Medulla oblongata (tissue), 1 donor: ENCODE measurements around the gene DPM2.

Experiments used
- DNase-seq: peaks from one replicate; pipeline ENCODE4 v3.0.0-alpha.2; 2015; ENCODE audit errors: extremely low spot score

The DPM2 gene

GRCh38 chr9:127973169-127974000 is 35.7 kb upstream of the DPM2 start:
- peak; percentile 19 for DNase-seq

- DNase-seq: peak; percentile 72
These were observed 34.7 kb upstream of the DPM2 start for GRCh38 chr9:127972236-127972871.

- peak; percentile 92 for DNase-seq
These were observed 33.9 kb upstream of the DPM2 start for GRCh38 chr9:127971357-127972235.

- no peak for DNase-seq
These were observed 33.0 kb upstream of the DPM2 start for GRCh38 chr9:127970401-127971313.

- peak; percentile 79 for DNase-seq
These were observed 31.2 kb upstream of the DPM2 start for GRCh38 chr9:127968700-127969383.

GRCh38 chr9:127968042-127968441 is 30.4 kb upstream of the DPM2 start:
- DNase-seq: peak; percentile 5

- DNase-seq: peak; percentile 25
These were observed 29.6 kb upstream of the DPM2 start for GRCh38 chr9:127967151-127967809.

- peak; percentile 23 for DNase-seq
These were observed 28.9 kb upstream of the DPM2 start for GRCh38 chr9:127966416-127967150.

- DNase-seq: no peak
These were observed 28.3 kb upstream of the DPM2 start for GRCh38 chr9:127965953-127966352.

- DNase-seq: no peak
These were observed 25.9 kb upstream of the DPM2 start for GRCh38 chr9:127963359-127964064.

- DNase-seq: peak; percentile 70
These were observed 25.3 kb upstream of the DPM2 start for GRCh38 chr9:127963041-127963358.

GRCh38 chr9:127962278-127962677 is 24.6 kb upstream of the DPM2 start:
- no peak for DNase-seq

- DNase-seq: no peak
These were observed 24.0 kb upstream of the DPM2 start for GRCh38 chr9:127961613-127962155.

- DNase-seq: no peak
These were observed 23.5 kb upstream of the DPM2 start for GRCh38 chr9:127961155-127961490.

GRCh38 chr9:127960410-127961154 is 22.9 kb upstream of the DPM2 start:
- DNase-seq: no peak

- DNase-seq: no peak
These were observed 22.3 kb upstream of the DPM2 start for GRCh38 chr9:127959841-127960409.

- no peak for DNase-seq
These were observed 21.7 kb upstream of the DPM2 start for GRCh38 chr9:127959398-127959797.

- DNase-seq: no peak
These were observed 21.1 kb upstream of the DPM2 start for GRCh38 chr9:127958728-127959127.
